Endothelial cell (in vitro differentiated cells): Measurements from ENCODE around the gene MRPS30. TPM values are rescaled to one million over a fixed set of nuclear protein-coding genes. Genes with fewer than 3 reads are reported as not detected.
"Not testable (repeated sequence)": the region's sequence is repeated elsewhere in the genome, so short reads cannot be mapped to it uniquely, and the experiment has no call there.

Source experiments
- DNase-seq: peaks from one replicate; pipeline ENCODE4 v3.0.0; 2021; ENCODE audit warnings: low spot score
- H3K27ac Mint-ChIP-seq: one replicate; pipeline ENCODE4 v1.8.0; 2021; ENCODE audit warnings: mixed read lengths, inconsistent platforms; ENCODE audit not compliant: unreplicated experiment
- H3K27me3 Mint-ChIP-seq: one replicate; pipeline ENCODE4 v1.8.0; 2021; ENCODE audit warnings: mild to moderate bottlenecking, moderate library complexity, mixed read lengths, inconsistent platforms; ENCODE audit not compliant: unreplicated experiment
- H3K36me3 Mint-ChIP-seq: one replicate; pipeline ENCODE4 v1.8.0; 2021; ENCODE audit warnings: mild to moderate bottlenecking, low read depth, mixed read lengths, inconsistent platforms; ENCODE audit not compliant: unreplicated experiment
- H3K4me1 Mint-ChIP-seq: one replicate; pipeline ENCODE4 v1.8.0; 2021; ENCODE audit warnings: mild to moderate bottlenecking, mixed read lengths, inconsistent platforms; ENCODE audit not compliant: unreplicated experiment
- H3K4me3 Mint-ChIP-seq: one replicate; pipeline ENCODE4 v1.8.0; 2021; ENCODE audit warnings: mild to moderate bottlenecking, mixed read lengths, inconsistent platforms; ENCODE audit not compliant: unreplicated experiment
- H3K9me3 Mint-ChIP-seq: one replicate; pipeline ENCODE4 v1.8.0; 2021; ENCODE audit warnings: mixed read lengths, inconsistent platforms; ENCODE audit not compliant: unreplicated experiment
- CTCF ChIP-seq: fragments of 200-600 bp; sonication (generic); IDR thresholded peaks from one replicate; pipeline ENCODE4 v1.5.0; 2021; ENCODE audit warnings: antibody characterized with exemption; ENCODE audit not compliant: unreplicated experiment
- total RNA-seq: library from RNA; stranded (reverse); fragmentation: NEBNext Ultra II Directional; extraction: Animal tissue kit (Norgen Biotek cat#: 25700); gene quantifications from one replicate; pipeline ENCODE4 v1.2.1, GENCODE V29; 2021; ENCODE audit not compliant: unreplicated experiment

The MRPS30 gene
- total RNA-seq, 1 donor from 2014 or later: 27.6 TPM

- H3K9me3 Mint-ChIP-seq: no peaks in the 10 kb centered on the region
- peaks cover 12% of the 10 kb centered on the region for H3K4me1 Mint-ChIP-seq
- H3K27me3 Mint-ChIP-seq: no peaks in the 10 kb centered on the region
- DNase-seq: no peak
- no peak for TF ChIP-seq CTCF
- no peak overlapping the region for H3K27ac Mint-ChIP-seq
- no peaks in the 10 kb centered on the region for H3K36me3 Mint-ChIP-seq
- H3K4me3 Mint-ChIP-seq: no peak overlapping the region
Observed at GRCh38 chr5:44807269-44807668, 1.5 kb upstream of the MRPS30 start.

- no peak for TF ChIP-seq CTCF
Observed at GRCh38 chr5:44809215-44809955, 638 bp downstream of the MRPS30 start.

GRCh38 chr5:44809956-44810420 lies 1.2 kb downstream of the MRPS30 start:
- Mint-ChIP-seq H3K9me3 (no peaks in the 10 kb centered on the region), H3K4me3 (peak overlapping the region; percentile 98), H3K4me1 (peaks cover 12% of the 10 kb centered on the region), H3K27me3 (no peaks in the 10 kb centered on the region), H3K36me3 (peaks cover 12% of the 10 kb centered on the region), H3K27ac (peak overlapping the region; percentile 75)
- DNase-seq: no peak
- TF ChIP-seq CTCF: no peak

More at GRCh38 chr5:44809215-44809955, 638 bp downstream of the MRPS30 start:
- Mint-ChIP-seq H3K4me1 (peaks cover 12% of the 10 kb centered on the region), H3K36me3 (peaks cover 6% of the 10 kb centered on the region), H3K4me3 (peak overlapping the region; percentile 98), H3K27ac (peak overlapping the region; percentile 94), H3K27me3 (no peaks in the 10 kb centered on the region), H3K9me3 (no peaks in the 10 kb centered on the region)
- DNase-seq: peak; percentile 33

- H3K4me3 Mint-ChIP-seq: no peak overlapping the region
- no peaks in the 10 kb centered on the region for H3K27me3 Mint-ChIP-seq
- H3K9me3 Mint-ChIP-seq: no peaks in the 10 kb centered on the region
- peaks cover 12% of the 10 kb centered on the region for H3K36me3 Mint-ChIP-seq
- H3K27ac Mint-ChIP-seq: no peak overlapping the region
- DNase-seq: no peak
- peaks cover 10% of the 10 kb centered on the region for H3K4me1 Mint-ChIP-seq
- no peak for TF ChIP-seq CTCF
Observed at GRCh38 chr5:44814761-44815160, 6.0 kb downstream of the MRPS30 start.

GRCh38 chr5:44821164-44821563 lies 12.4 kb downstream of the MRPS30 start:
- no peak overlapping the region for H3K27ac Mint-ChIP-seq
- peaks cover 1% of the 10 kb centered on the region for H3K4me1 Mint-ChIP-seq
- H3K9me3 Mint-ChIP-seq: no peaks in the 10 kb centered on the region
- no peak for TF ChIP-seq CTCF
- H3K4me3 Mint-ChIP-seq: no peak overlapping the region
- no peak for DNase-seq
- H3K36me3 Mint-ChIP-seq: no peaks in the 10 kb centered on the region
- H3K27me3 Mint-ChIP-seq: no peaks in the 10 kb centered on the region

GRCh38 chr5:44824662-44825061 lies 15.9 kb downstream of the MRPS30 start:
- H3K27ac Mint-ChIP-seq, H3K36me3 Mint-ChIP-seq, DNase-seq, H3K4me3 Mint-ChIP-seq, H3K27me3 Mint-ChIP-seq, H3K9me3 Mint-ChIP-seq: not testable (repeated sequence)
- peaks cover 15% of the 10 kb centered on the region for H3K4me1 Mint-ChIP-seq
